C4-2B (cell line): Measurements from ENCODE around the gene PHF24.

Source experiments
- ZFX ChIP-seq: fragments of 450-650 bp; IDR thresholded peaks from 2 replicates; pipeline ENCODE4 v1.6.1; 2017
- TF ChIP-seq, protein P1 (sequence below): fragments of 450-650 bp; conservative IDR thresholded peaks from 2 replicates; pipeline ENCODE4 v1.5.1; 2017; ENCODE audit warnings: mild to moderate bottlenecking

DNA sequence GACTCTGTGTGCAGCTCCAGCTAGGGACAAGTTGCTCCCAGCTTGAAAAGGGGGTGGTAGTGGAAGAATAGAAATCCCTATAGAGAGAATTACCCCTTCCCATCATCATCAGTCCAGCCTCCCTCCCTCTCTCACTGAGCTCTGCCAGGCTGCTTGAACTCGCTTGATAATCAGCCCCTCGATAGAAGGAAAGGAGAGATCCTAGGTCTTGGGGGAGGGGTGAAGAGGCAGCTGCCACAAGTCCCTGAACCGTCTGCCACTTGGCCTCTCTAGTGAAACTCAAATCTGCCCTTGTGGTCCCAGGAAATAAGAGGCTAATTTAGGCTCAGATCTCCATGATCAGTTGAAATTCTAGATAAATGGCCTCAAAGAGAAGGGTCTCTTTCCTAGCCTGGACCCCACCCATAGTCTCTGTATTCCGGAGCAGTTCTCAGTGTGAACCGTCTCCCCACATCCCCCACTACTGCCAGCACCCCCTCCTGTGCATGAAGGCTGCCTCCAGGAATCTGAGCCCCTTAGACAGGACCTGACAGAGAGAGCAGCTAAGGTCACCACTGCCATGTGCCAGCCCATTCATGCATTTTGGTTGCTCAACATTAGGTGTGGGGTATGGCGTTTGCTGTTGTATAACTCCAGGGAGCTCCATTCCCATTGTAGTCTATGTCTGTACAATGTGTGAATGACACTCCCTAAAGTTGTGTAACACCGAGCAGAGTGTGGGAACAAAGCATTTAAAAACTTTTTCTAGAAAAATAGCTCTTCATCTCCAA lies 37.0 kb downstream of the PHF24 start:
- TF ChIP-seq, protein P1, sequence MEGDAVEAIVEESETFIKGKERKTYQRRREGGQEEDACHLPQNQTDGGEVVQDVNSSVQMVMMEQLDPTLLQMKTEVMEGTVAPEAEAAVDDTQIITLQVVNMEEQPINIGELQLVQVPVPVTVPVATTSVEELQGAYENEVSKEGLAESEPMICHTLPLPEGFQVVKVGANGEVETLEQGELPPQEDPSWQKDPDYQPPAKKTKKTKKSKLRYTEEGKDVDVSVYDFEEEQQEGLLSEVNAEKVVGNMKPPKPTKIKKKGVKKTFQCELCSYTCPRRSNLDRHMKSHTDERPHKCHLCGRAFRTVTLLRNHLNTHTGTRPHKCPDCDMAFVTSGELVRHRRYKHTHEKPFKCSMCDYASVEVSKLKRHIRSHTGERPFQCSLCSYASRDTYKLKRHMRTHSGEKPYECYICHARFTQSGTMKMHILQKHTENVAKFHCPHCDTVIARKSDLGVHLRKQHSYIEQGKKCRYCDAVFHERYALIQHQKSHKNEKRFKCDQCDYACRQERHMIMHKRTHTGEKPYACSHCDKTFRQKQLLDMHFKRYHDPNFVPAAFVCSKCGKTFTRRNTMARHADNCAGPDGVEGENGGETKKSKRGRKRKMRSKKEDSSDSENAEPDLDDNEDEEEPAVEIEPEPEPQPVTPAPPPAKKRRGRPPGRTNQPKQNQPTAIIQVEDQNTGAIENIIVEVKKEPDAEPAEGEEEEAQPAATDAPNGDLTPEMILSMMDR: no peak
- no peak for TF ChIP-seq ZFX
